ENCODE data around the gene EXOG.

- no peak for TF ChIP-seq POLR2A (IDR thresholded peaks at IDR 0.05; ENCODE audit: low read depth, low read length)
- TF ChIP-seq EZH2 (IDR thresholded peaks at IDR 0.05; ENCODE audit: borderline replicate concordance, low read depth, low read length, severe bottlenecking) = no peak
- no peak for TF ChIP-seq CTCF (IDR thresholded peaks at IDR 0.05; ENCODE audit: extremely low read depth in 1 of 2, insufficient read depth in 1 of 2, low read depth in 1 of 2, low read length in 2 of 2)
- no peak for TF ChIP-seq POLR2AphosphoS5 (IDR thresholded peaks at IDR 0.05; ENCODE audit: insufficient read depth, low read depth, low read length)
- no peak for TF ChIP-seq MYC (IDR thresholded peaks at IDR 0.05; ENCODE audit: low read depth, low read length)
- no peak for TF ChIP-seq MAX (IDR thresholded peaks at IDR 0.05; ENCODE audit: insufficient read depth, insufficient read length)
These were observed 68.6 kb downstream of the EXOG start for GRCh38 chr3:38564631-38565338.
